A673 (cell line): Measurements from ENCODE around the gene TPH2. TPM values are rescaled to one million over a fixed set of nuclear protein-coding genes. Genes with fewer than 3 reads are reported as not detected.

Source experiments
- BruUV-seq: library from RNA; stranded (reverse); fragments of 400-500 nt; replicated peaks from 2 replicates; lab custom pipeline; 2021; lab: Mats Ljungman, UMichigan
- CTCF ChIA-PET: fragments of 300-600 bp; sonication (Branson Sonifier 250); formaldehyde crosslinking; loops from one replicate; lab custom pipeline; 2022; ENCODE audit warnings: antibody characterized with exemption; lab: Charles Lee
- POLR2A ChIA-PET: fragments of 300-600 bp; sonication (Branson Sonifier 250); formaldehyde crosslinking; loops from one replicate; lab custom pipeline; 2022; ENCODE audit warnings: antibody characterized with exemption; ENCODE audit not compliant: low non-redundant PET; lab: Charles Lee
- DNase-seq: peaks from one replicate; pipeline ENCODE4 v3.0.0-alpha.2; 2015; ENCODE audit warnings: low spot score
- H3K27ac ChIP-seq: fragments of 200-600 bp; sonication (generic); 2 replicates; pipeline ENCODE4 v1.5.1; 2016; ENCODE audit warnings: mixed run types, low read depth, mild to moderate bottlenecking, mixed read lengths, antibody characterized with exemption, low read length; ENCODE audit not compliant: poor library complexity, severe bottlenecking
- H3K27me3 ChIP-seq: fragments of 200-600 bp; sonication (generic); replicated peaks from 2 replicates; pipeline ENCODE4 v1.6.1; 2017; ENCODE audit warnings: mixed run types, low read depth, mild to moderate bottlenecking, mixed read lengths, antibody characterized with exemption, low read length; ENCODE audit not compliant: insufficient read depth, poor library complexity
- H3K36me3 ChIP-seq: fragments of 200-600 bp; sonication (generic); 2 replicates; pipeline ENCODE4 v1.6.1; 2016; ENCODE audit warnings: mixed run types, mild to moderate bottlenecking, mixed read lengths, antibody characterized with exemption, low read length; ENCODE audit not compliant: insufficient read depth, poor library complexity, severe bottlenecking
- H3K4me1 ChIP-seq: fragments of 200-600 bp; sonication (generic); 2 replicates; pipeline ENCODE4 v1.6.1; 2017; ENCODE audit warnings: mixed run types, mild to moderate bottlenecking, mixed read lengths, antibody characterized with exemption, low read length; ENCODE audit not compliant: insufficient read depth, poor library complexity, severe bottlenecking
- H3K4me3 ChIP-seq: fragments of 200-600 bp; sonication (generic); 2 replicates; pipeline ENCODE4 v1.5.1; 2016; ENCODE audit warnings: low read depth, mixed run types, mild to moderate bottlenecking, mixed read lengths, low read length; ENCODE audit not compliant: poor library complexity, severe bottlenecking
- H3K9me3 ChIP-seq: fragments of 200-600 bp; sonication (generic); 2 replicates; pipeline ENCODE4 v1.6.1; 2016; ENCODE audit warnings: mixed run types, low read depth, mild to moderate bottlenecking, mixed read lengths, antibody characterized with exemption, low read length; ENCODE audit not compliant: poor library complexity, severe bottlenecking
- CTCF ChIP-seq: fragments of 300-800, 200-600 bp; sonication (generic); conservative IDR thresholded peaks from 2 replicates; pipeline ENCODE4 v1.5.1; 2017; ENCODE audit warnings: low read depth, mild to moderate bottlenecking, antibody characterized with exemption, low read length, moderate library complexity, mixed read lengths
- EZH2 ChIP-seq: fragments of 200-600 bp; sonication (generic); IDR thresholded peaks from 2 replicates; pipeline ENCODE4 v1.6.1; 2017; ENCODE audit warnings: borderline replicate concordance, low read depth, mild to moderate bottlenecking, mixed read lengths, antibody characterized with exemption, low read length; ENCODE audit not compliant: poor library complexity, severe bottlenecking
- intact Hi-C: fragments of 100-400 bp; cut with micrococcal nuclease; formaldehyde crosslinking; loops from one replicate; pipeline ENCODE4 v1.10.0; 2022; ENCODE audit not compliant: unreplicated experiment
- total RNA-seq: library from RNA; stranded (reverse); gene quantifications from 2 replicates; pipeline ENCODE4 v1.2.3, GENCODE V29; 2021

The TPH2 gene
- total RNA-seq, 1 experiment from 2014 or later = 0.82 TPM

DNA sequence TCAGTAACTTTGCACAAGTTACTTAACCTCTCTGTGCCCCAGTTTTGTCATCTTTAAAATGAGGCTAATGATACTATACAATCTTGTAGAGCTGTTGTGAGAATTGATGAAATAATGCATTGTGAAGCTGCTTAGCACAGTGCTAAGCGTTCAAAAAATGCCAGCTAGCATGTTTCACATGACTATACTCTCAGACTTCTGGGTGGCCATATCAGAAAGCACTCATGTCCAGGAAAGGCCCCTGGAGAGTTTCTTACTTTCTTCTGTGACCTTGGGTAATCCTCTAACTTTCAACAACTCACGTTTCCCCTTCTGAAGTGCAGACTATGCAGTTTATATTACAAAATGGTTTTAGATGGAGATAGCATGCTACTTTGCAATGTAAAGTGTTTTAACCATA, 68.1 kb downstream of the TPH2 start:
- Histone ChIP-seq H3K4me3 (no peak overlapping the region), H3K27ac (no peak overlapping the region), H3K4me1 (peaks cover 13% of the 10 kb centered on the region), H3K27me3 (no peaks in the 10 kb centered on the region), H3K36me3 (no peaks in the 10 kb centered on the region), H3K9me3 (no peaks in the 10 kb centered on the region)
- TF ChIP-seq EZH2 (no peak), CTCF (no peak)
- DNase-seq = peak; percentile 55
- BruUV-seq = no TSS peak
- POLR2A ChIA-PET = no interaction called here
- CTCF ChIA-PET = no interaction called here
- intact Hi-C loops = no loop called here

- ChIA-PET CTCF (no interaction called here), POLR2A (no interaction called here)
- H3K27me3 ChIP-seq = no peaks in the 10 kb centered on the region
- H3K4me3 ChIP-seq = no peak overlapping the region
- DNase-seq = no peak
- intact Hi-C loops = no loop called here
- TF ChIP-seq EZH2 (no peak), CTCF (no peak)
- BruUV-seq = no TSS peak
- H3K9me3 ChIP-seq = no peaks in the 10 kb centered on the region
- no peak overlapping the region for H3K27ac ChIP-seq
- H3K4me1 ChIP-seq = peaks cover 13% of the 10 kb centered on the region
- H3K36me3 ChIP-seq = no peaks in the 10 kb centered on the region
These were observed 71.7 kb downstream of the TPH2 start for GRCh38 chr12:72010356-72010755.

GRCh38 chr12:72011374-72011773, 72.7 kb downstream of the TPH2 start:
- H3K27ac ChIP-seq = no peak overlapping the region
- no peak overlapping the region for H3K4me3 ChIP-seq
- H3K27me3 ChIP-seq = no peaks in the 10 kb centered on the region
- DNase-seq = no peak
- no TSS peak for BruUV-seq
- no peaks in the 10 kb centered on the region for H3K9me3 ChIP-seq
- H3K36me3 ChIP-seq = no peaks in the 10 kb centered on the region
- peaks cover 15% of the 10 kb centered on the region for H3K4me1 ChIP-seq
- CTCF ChIA-PET = no interaction called here
- POLR2A ChIA-PET = no interaction called here
- TF ChIP-seq EZH2 = no peak
- no peak for TF ChIP-seq CTCF
- intact Hi-C loops = no loop called here
